HG02840 (cell line): Measurements from ENCODE around the gene EDAR.

Source experiments
- ATAC-seq: cut with Tn5 transposase; IDR thresholded peaks from one replicate; pipeline ENCODE4 v1.9.1; 2021; ENCODE audit warnings: mild to moderate bottlenecking, moderate library complexity, moderate number of reproducible peaks; ENCODE audit not compliant: unreplicated experiment, low FRiP score

Gene EDAR

DNA sequence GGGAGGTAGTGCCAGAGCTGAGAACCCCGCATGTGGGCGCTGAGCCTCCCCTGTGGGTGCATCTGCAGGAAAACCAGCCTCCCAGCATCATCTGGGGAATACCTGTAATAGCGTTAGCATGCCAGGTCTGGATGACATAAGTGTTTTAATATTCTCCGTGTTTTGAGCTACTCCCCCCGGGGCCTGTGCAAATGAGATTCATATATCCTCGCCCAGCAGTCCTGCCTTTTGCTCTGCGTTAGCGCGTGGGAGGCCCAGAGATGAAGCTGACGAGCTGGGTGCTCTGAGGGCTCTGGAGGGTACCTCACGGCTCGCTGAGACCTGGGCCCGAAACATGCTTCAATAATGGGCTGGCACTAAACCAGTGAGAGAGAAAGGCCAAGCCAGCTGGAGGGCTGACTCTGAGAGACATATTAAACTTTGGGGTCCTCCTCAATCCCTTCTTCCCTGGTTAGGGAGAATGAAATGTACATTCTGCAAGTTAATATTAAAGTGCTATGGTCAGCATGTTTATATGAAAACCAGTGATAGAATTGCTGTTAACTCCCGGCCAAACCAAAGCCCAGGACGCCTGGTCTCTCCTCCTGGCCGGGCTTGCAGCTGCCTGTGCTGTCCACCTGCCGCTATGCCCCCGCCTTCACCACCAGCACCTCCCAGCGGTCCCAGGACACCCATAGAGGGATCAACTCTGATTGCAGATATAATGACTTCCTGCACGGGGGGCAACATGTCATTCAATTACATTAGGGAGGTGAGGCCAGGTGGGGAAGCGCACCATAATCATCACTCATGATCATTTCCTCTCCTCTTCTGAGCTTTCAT is 77.0 kb downstream of the EDAR start:
- ATAC-seq, result no peak

DNA sequence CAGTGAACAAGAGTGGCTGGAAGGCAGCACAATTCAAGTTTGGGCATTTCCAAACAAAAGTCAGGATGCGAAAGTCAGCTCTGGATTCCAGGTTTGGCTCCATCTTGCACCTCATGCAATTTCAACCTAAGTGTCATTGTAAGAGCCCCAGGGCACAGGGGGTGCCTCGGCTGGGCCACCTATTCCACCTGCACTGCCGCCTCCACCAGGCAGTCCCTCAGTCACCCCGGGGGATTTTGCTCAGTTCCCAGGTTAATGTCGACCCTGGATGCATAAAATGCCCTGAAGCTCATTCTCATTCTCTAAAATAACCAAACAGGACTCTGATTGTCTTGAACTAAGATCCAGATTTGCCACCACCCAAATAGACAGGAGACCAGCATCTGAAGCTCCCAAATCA is 77.6 kb downstream of the EDAR start:
- no peak for ATAC-seq

DNA sequence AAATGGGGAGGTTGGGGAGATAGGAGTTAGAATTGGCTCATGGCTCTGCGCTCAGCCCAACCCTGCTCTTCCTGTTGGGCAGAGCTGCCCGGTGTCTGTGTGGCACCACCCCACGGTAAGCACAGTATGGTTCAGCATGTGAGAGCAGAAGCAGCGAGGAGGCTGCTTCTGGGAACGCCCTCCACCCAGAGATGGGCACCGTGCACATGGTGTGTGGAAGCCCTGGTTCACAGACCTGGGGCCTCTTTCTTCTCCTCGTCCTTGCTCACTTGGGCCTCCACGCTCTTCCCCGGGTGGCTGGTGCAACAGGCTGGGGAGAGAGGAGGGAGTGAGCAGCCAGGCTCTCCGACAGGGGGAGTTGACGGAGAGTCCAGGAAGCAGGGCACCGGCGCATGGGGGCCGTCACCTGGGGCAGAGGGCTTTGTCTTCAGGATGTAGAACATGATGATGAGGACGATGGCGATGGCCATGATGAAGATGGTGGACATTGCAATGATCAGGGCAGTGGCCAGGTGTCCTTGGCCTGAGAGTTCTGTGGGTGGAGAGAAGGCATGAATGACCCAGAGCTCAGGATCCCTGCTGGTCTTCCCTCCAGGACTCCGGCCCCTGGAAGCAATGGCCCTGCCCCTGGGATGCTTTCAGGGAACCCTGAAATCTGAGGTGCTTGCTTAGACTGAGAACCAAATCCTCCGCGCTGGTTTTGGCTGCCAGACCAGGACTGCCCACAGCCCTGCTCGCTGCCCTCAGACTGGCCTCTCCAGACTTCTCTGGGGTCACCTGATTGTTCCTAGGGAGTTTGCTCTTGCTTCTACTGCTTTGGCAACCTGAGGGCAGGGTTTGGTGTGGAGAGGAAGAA is 78.3 kb downstream of the EDAR start:
- no peak for ATAC-seq

DNA sequence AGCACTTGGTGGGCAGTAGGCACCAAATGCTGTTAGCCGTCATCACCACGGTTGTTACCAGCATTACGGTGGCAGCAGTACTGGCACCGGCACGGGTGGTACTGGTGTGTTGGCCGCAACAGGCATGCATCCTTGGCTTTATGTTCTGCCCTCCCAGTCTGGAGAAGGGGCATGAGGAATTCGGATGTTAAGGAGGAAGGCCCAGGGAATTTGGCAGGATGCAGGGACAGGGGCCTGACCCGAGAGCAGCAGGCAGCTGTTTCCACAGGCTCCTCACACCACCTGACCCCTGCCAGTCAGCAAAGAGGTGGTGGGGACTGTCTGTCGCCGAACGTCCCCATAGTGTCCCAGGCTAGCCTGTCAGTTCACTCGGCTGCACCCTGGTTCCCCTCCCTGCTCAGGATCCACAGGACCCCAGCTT is 79.0 kb downstream of the EDAR start:
- no peak for ATAC-seq

DNA sequence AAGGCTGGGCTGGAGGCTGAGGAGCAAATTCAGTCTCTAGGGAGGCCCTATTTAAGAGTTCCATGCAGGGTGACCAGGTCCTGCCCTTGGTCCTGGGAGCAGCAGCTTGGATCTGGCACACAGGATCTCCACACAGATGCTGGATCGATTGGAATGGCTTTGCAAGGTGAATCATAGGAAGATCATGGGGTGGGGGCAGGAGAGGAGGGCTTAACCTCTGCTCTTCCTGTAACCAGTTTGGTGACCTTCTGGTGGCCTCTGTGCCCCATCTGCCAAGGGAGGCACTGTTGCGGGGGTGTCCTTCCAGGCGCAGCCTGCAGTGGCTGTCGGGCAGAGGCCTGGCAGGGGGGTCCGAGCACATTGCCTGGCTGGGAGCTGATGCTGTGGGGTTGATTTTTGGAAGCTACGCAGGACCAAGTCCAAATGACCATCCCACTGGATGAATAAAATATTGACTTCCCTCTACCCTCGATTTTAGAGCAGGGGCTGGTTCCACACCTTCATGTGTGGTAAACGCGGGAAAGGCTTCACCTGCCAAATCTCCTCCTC is 79.7 kb downstream of the EDAR start:
- ATAC-seq, result no peak

DNA sequence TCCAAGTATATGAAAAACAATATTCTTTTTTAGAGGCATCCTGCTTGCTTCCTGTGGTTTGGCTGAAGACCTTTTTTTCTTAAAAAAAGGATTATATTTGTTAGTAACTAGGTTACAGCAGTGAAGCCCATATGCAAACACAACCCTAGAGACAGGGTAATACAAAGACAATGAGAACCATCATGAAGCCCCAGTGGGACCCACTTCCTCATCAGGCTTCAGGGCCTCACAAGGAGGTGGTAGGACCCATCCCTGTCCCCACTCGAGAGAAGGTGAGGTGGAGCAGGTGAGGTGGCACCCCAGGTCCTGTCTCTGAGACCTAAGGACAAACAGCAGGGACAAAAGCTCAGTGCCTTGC is 80.3 kb downstream of the EDAR start:
- no peak for ATAC-seq

DNA sequence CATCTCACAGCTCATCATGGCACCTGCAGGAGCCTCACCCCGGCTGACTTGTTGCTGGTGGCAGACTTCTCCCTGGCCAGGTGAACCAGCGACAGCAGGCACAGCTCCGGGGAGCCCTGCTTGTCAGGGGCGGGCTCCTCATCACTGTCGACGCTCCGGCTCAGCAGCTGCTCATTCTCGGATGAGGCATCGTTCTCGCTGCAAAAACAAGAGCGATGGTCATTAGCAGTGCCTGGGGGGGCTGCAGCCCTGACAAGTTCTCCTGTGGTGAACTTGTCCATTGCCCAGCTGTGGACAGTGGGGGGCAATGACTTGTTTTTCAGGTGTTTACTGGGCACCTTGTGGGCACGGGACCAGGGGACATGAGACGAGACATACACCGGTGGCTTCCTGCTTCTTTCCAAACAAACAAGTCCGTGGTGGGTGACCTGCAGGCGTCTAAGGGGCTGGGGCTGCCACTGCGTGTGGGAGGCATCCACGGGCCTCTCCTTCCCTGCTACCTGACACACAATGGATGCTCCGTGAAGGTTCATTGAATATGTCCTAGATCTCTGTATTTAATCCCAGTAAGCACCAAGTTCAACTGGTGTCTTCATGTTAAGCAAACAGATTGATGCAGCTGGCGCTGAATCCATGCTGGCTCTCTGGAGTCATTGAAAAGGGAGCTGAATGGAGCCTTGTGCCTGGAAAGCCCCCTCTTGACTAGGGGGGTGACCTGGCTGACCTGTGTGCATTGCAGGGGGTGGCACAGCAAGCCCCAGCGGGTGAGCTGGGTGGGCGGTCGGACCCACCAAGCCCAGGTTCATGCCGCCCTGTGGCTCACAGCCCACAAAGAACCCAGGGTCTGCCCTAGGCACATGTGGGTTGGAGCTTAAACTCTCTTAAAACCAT is 81.0 kb downstream of the EDAR start:
- no peak for ATAC-seq

DNA sequence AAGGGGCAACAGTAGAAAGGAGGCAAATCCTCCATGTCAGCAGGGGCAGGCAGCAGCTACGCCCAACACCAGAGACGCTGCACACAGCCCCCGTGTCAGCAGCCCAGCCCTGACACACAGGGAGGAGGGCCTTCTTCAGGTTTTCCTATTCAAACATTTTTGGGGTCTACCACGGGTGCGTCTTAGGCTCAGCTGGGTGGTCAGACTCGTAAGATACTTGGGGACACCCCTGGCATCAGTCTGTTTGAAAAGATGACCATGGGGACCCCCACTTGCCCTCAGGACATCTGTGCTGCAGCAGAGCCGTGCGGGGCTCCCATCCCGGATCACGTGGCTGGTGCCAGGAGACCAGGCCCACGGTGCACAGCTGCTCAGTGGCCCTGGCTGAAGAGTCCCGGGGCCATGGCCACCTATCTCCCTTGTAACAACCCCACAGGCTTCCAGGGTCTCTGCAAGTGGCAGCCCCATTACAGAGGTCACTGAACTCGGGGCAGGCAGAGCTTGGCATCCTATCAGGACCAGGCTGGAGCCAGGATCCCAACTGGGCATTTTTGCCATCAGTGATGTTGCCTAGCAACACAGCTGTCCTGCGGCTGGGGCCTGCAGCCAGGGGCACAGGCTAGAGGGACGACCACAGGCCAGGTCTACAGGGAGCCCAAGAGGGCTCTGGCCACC is 82.5 kb downstream of the EDAR start:
- no peak for ATAC-seq

DNA sequence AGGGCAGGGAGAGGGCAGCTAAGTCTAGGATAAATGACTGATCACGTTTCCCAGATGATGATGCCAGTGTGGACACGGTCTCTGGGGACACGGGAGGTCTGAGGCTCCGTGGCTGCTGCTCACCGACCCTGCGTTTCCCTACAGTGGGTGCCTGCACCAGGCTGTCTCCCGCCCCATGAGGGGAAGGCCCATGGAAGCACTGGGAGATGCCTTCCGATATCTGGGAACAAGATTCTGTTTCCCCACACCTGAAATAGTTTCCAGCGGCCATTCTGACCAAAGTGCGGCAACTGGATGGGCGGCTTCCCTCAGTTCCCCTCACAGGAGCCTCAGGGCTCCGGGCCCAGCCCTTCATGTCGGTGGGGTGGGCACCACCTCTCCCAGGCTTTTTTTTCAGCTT is 83.1 kb downstream of the EDAR start:
- no peak for ATAC-seq

DNA sequence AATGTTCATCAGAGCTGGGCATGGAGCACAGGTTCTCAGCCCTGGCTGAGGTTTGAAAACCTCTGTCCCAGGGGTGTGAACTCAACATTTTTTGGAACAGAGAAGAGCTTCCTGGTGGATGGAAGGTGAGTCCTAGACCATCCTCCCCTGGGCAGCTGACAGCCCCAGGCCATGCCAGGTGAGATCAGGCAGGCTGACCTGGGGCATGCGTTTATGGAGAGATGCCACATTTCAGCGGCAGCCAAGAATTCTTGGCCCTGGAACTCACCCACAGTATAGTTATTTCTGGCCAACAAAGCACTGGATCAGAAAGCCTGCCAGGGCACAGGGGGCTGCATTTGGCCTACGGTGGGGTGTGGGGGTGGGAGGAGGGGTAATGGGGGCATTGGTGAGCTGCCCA is 83.8 kb downstream of the EDAR start:
- no peak for ATAC-seq

DNA sequence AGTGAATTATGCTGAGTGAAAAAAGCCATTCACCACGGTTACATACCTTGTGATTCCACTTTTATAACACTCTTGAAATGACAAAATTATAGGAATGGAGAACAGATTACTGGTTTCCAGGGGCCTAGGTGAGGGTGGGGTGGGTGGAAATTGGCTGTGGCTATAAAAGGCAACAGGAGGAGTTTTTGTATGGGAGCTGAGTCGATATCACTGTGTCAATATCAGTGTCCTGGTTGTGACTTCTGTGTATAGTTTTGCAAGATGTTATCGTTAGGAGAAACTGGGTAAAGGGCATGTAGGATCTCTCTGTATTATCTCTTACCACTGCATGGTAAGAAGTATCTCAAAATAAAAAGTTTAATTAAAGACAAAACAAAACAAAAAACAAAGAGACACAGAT is 84.3 kb downstream of the EDAR start:
- no peak for ATAC-seq

DNA sequence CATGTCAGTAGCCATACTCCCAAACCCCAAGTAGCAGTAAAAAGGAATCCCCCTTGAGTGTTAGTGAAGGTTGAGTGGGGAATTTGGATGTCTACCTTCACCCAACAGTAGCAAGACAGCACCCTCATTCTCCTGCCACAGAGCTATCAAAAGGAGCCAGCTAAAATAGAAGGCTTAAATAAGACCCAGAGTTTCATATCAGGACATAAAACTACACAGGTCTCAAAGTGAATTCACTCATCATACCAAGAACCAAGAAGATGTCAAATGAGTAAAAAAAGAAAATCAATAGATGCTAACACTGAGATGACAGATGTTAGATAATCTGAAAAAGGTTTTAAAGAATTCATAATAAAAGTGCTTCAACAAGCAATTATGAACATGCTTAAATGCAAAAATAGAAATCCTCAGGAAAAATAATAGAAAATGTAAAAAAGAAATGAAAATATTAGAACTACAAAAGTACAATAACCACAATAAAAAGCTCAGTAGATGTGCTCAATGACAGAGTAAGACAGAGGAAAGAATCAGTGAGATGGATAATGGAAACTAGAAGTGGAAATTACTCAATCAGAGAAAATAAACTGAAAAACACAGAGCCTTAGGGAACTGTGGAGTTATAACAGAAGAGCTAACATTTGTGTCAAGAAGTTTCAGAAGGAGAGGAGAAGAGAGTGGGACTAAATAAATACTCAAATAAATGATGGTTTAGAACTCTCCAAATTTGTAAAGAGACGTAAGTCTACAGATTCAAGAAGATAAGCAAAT is 90.5 kb downstream of the EDAR start:
- no peak for ATAC-seq

DNA sequence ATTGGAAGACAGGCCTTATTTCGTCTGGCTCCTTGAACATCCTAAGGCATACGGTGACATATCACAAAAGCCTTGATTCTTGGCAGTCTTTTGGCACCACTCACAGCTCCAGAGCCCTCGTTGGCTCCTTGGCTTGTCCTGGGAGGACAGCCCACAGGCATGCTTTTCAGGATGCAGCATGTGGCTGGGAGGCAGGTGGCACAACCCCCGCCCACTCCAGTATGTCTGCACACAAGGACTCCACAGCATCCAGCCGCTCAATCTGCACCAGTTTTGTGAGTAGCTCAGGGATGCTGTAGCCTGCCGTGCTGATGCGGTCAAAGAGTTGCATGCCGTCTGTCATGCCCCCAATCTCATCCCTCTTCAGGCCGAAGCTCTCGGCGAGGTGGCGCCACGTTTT is 92.3 kb downstream of the EDAR start:
- ATAC-seq, result no peak

DNA sequence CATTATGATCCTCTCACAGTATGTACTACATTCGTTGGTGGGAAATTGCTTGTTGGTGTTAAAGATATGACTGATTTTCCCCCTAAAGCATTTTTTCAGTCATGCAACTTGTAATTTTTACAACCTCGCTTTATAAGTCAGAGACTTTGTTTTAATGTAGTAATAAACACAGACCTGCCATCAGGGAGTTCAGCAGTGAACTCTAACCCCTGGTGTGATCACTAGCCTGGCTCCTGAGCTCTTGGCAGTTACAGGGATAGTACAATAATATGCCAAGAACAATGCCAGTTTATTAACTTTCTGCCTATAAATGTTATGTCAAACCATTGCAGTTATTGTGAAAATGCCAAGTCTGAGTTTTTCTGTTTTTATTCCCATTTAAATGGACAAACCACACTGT is 93.8 kb downstream of the EDAR start:
- ATAC-seq, result no peak

DNA sequence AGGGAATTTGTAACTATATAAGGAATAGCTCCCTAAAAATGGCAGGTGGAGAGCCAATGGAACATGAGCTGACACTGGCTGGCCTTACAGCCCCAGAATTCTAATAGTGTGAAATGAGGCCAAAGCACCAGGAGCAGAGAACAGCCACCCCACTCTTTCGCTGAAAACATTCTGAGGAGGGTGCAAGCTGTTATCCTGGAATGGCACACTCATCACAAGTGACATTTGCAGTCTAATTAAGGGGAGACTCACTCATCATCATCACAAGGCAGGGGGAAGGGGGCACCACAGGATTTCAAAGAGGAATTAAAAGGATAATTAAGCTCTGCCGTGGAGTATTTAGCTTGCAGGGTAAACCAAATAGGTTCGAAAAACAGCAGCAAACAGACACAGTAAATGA is 94.3 kb downstream of the EDAR start:
- no peak for ATAC-seq

DNA sequence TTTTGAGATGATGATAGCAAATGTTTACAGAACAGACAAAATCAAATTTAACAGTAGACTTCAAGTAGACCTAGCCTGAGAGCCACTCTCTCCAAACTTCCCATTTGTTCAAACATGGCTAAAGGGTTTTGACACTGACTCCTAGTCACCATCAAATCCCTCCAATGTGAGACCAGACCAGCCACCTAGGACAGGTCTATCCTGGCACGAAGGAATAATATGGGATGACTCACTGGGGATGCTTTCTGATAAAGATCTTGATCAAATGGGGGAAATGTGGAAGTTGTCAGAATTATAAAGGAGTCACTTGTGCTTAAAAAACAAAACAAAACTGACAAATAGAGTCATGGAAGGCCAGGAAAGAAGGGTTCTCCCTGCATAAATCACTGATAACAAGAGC is 95.7 kb downstream of the EDAR start:
- ATAC-seq, result no peak

DNA sequence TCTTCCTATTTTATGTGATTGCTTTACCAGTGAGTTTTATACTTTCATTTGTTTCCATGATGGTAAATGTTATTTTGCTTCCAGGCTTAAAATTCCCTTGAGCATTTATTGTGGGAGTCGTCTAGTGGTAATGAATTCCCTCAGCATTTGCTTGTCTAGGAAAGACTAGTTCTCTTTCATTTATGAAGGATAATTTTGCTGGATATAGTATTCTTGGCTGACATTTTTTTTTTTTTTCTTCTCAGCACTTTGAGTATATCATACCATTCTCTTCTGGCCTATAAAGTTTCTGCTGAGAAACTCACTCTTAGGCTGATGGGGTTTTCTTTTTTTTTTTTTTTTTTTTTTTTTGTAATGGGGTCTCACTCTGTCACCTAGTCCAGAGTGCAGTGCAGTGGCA is 99.1 kb downstream of the EDAR start:
- ATAC-seq, result no peak

DNA sequence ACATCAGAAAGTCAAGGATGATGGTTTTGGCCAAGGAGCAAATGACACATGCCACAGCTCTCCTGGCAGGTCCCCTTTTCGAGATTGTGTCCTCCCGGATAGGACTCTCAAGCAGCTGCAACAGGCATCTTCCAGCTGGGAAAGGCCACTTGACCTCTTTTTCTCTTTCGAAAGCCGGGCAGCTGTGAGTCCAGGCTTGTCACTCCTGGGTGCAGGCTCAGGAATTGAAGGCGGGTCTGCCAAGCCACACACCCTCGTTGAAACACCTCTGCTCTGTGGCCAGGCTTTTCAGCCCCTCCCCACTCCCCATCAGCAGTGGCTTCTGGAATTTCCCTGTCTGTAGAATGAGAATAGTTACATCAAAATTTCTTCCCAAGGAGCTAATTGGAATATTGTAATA is 104.4 kb downstream of the EDAR start:
- ATAC-seq, result no peak

DNA sequence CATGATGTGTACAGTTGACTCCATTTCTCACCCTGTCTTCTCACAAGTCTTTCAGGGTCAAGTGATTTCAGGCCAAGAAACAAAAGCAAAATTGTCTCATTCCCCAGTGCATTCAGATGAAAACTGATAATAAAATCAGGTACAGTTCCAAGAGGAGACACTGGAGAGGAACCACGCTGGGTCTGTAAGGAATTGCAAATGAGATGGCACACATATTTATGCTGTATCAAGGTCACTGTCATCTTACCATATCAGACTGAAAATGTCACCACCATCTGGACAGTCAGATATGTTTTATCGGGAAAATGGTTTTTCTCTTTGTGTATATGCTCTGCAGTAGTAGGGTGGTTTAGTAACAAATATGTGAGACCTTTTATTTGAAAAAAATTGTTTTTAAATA is 110.7 kb downstream of the EDAR start:
- ATAC-seq, result no peak
